ENCODE data around the gene COL11A1.
"Not testable (repeated sequence)": the region's sequence is repeated elsewhere in the genome, so short reads cannot be mapped to it uniquely, and the experiment has no call there.

COL11A1 gene

DNA sequence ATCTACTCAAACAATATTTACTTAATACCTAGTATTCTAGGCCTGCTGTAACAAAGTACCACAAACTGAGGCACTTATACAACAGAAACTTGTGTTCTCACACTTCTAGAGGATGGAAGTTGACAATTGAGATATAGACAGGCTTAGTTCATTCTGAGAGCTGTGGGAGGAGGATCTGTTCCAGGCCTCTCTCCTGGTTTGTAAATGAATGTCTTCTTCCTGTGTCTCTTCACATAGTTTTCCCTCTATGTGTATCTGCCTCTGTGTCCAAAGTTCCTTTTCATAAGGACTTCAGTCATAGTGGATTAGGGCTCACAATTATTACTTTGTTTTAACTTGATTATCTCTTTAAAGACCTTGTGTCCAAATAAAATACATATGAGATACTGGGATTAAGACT, 251.1 kb downstream of the COL11A1 start:
- ATAC-seq (replicated peaks) (no peak), DNase-seq (no peak)
- Mint-ChIP-seq H3K4me3 (no peak overlapping the region), H3K27ac (no peak overlapping the region), H3K36me3 (no peaks in the 10 kb centered on the region), H3K4me1 (no peaks in the 10 kb centered on the region), H3K9me3 (peaks cover 11 to 14% of the 10 kb centered on the region in 2 donors), H3K27me3 (no peaks in the 10 kb centered on the region)

GRCh38 chr1:102853701-102854187, 254.6 kb downstream of the COL11A1 start:
- Mint-ChIP-seq H3K27me3 (no peaks in the 10 kb centered on the region), H3K36me3 (no peaks in the 10 kb centered on the region), H3K9me3 (peaks cover 8 to 10% of the 10 kb centered on the region in 2 donors), H3K4me3 (no peak overlapping the region), H3K27ac (no peak overlapping the region), H3K4me1 (no peaks in the 10 kb centered on the region)
- DNase-seq (no peak), ATAC-seq (replicated peaks) (no peak)

DNA sequence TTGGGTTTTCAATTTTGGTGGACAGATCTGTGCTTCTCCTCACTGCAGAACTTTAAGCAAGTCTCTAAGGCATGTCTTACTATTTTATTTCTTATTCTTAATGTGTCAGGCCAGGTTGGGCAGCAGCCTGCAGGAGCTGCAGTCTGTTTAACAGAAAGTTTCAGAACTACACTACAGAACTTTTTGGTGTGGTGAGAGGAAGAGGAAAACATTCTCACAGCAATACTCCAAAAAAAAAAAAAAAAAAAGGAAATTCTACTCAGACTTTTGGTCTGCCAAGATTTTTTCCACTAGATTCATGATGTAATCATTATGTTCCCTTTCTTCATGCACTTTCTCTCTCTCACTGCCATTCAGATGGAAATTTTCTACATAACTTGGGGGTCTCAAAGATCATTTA, 255.2 kb downstream of the COL11A1 start:
- DNase-seq = no peak
- no peak overlapping the region for H3K27ac Mint-ChIP-seq
- no peaks in the 10 kb centered on the region for H3K27me3 Mint-ChIP-seq
- H3K36me3 Mint-ChIP-seq = no peaks in the 10 kb centered on the region
- no peak for ATAC-seq (replicated peaks)
- no peaks in the 10 kb centered on the region for H3K4me1 Mint-ChIP-seq
- no peak overlapping the region for H3K4me3 Mint-ChIP-seq
- peaks cover 8 to 10% of the 10 kb centered on the region in 2 donors for H3K9me3 Mint-ChIP-seq

GRCh38 chr1:102852613-102853012, 255.7 kb downstream of the COL11A1 start:
- Mint-ChIP-seq H3K36me3 (no peaks in the 10 kb centered on the region), H3K9me3 (peaks cover 8 to 10% of the 10 kb centered on the region in 2 donors), H3K4me3 (no peak overlapping the region), H3K27ac (no peak overlapping the region), H3K4me1 (no peaks in the 10 kb centered on the region), H3K27me3 (no peaks in the 10 kb centered on the region)
- DNase-seq = no peak
- no peak for ATAC-seq (replicated peaks)

GRCh38 chr1:102851616-102852015, 256.7 kb downstream of the COL11A1 start:
- peaks cover 8 to 10% of the 10 kb centered on the region in 2 donors for H3K9me3 Mint-ChIP-seq
- no peak overlapping the region for H3K4me3 Mint-ChIP-seq
- no peak overlapping the region for H3K27ac Mint-ChIP-seq
- H3K27me3 Mint-ChIP-seq = no peaks in the 10 kb centered on the region
- H3K36me3 Mint-ChIP-seq = no peaks in the 10 kb centered on the region
- ATAC-seq (replicated peaks) (no peak), DNase-seq (no peak)
- no peaks in the 10 kb centered on the region for H3K4me1 Mint-ChIP-seq

DNA sequence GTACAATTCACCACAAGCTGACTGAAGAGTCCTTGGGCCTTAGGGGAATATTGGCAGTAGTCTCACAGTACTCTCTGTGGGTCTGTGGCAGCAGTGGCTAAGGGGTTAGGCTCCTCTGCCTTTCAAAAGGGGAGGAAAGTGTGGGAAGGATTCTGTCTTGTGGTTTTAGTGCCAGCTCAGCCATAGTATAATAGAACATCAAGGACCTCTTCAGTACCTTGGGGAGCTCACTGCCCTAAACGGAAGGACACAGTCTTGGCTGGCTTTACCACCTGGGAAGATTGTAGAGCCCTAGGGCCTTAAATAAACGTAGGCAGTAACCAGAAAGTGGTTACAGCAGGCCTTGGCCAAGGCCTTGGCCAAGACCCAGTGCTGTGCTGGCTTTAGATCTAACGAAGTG, 265.7 kb downstream of the COL11A1 start:
- Mint-ChIP-seq H3K27ac (no peak overlapping the region), H3K4me3 (no peak overlapping the region), H3K36me3 (no peaks in the 10 kb centered on the region), H3K9me3 (peaks cover 4 to 8% of the 10 kb centered on the region in 2 donors), H3K27me3 (no peaks in the 10 kb centered on the region), H3K4me1 (no peaks in the 10 kb centered on the region)
- DNase-seq (no peak), ATAC-seq (replicated peaks) (no peak)

DNA sequence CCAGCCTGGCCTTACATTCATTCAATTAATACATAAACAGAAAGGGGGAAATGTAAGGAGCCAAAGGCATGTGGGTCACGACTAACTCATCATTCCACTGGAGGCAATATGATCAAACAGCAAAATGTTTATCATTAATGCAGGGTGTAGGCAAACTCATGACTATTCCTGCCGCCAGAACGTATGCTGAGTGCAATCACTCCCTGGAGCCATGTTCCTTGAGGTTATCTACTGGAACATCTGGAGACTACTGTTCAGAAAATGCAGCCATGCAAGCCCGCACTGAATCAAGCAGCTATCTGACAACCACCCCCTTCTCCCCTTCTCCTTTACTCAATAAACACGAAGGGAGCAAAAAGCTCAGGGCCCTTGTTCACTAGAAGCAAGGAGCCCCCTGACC, 267.6 kb downstream of the COL11A1 start:
- Mint-ChIP-seq H3K4me1 (no peaks in the 10 kb centered on the region), H3K36me3 (no peaks in the 10 kb centered on the region), H3K27ac (no peak overlapping the region), H3K4me3 (no peak overlapping the region), H3K9me3 (peaks cover 6 to 11% of the 10 kb centered on the region in 2 donors), H3K27me3 (no peaks in the 10 kb centered on the region)
- ATAC-seq (replicated peaks) (no peak), DNase-seq (no peak)

DNA sequence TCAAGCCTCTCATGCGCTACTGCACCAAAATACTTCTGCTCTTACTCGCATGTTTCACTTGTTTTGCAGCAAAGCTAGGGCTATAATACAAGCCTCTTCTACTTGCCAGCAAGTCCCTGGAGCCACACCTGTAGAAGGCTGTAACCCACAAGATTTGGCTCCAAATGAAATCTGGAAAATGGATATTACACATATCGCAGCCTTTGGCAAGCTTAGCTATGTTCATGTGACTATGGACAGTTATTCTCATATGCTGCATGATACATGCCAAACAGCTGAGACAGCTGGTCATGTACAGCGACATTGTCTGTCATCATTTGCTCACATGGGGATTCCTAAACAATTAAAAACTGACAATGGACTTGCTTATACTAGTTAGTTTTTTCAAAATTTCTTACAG, 270.3 kb downstream of the COL11A1 start:
- Mint-ChIP-seq H3K4me3 (no peak overlapping the region), H3K4me1 (no peaks in the 10 kb centered on the region), H3K9me3 (peaks cover 6 to 7% of the 10 kb centered on the region in 2 donors), H3K27me3 (no peaks in the 10 kb centered on the region), H3K36me3 (no peaks in the 10 kb centered on the region), H3K27ac (no peak overlapping the region)
- ATAC-seq (replicated peaks) (no peak), DNase-seq (no peak)

DNA sequence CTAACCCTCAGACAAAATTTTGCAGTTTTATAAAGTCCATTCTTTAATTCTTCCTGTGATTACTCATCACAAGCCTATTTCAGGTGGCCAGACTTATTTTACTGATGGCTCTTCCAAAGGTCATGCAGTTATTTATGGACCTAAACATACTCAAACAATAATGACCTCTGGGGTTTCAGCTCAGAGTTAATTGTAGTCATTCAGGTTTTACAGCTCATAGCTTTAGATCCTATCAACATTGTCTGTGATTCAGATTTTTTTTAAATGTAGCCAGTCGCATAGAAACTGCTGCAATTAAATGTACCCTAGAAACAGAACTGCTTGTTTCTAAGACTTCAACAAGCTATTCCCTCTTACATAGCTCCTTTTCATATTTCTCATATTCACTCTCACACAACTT, 270.8 kb downstream of the COL11A1 start:
- DNase-seq = no peak
- no peak overlapping the region for H3K27ac Mint-ChIP-seq
- no peak for ATAC-seq (replicated peaks)
- no peaks in the 10 kb centered on the region for H3K36me3 Mint-ChIP-seq
- H3K4me1 Mint-ChIP-seq = no peaks in the 10 kb centered on the region
- no peaks in the 10 kb centered on the region for H3K27me3 Mint-ChIP-seq
- no peak overlapping the region for H3K4me3 Mint-ChIP-seq
- H3K9me3 Mint-ChIP-seq = peaks cover 7% of the 10 kb centered on the region in 2 donors

- DNase-seq (no peak), ATAC-seq (replicated peaks) (no peak)
- Mint-ChIP-seq H3K27me3 (no peaks in the 10 kb centered on the region), H3K4me1 (no peaks in the 10 kb centered on the region), H3K4me3 (no peak overlapping the region), H3K27ac (no peak overlapping the region), H3K36me3 (no peaks in the 10 kb centered on the region), H3K9me3 (peaks cover 7% of the 10 kb centered on the region in 2 donors)
These were observed 271.3 kb downstream of the COL11A1 start for GRCh38 chr1:102836991-102837390.

DNA sequence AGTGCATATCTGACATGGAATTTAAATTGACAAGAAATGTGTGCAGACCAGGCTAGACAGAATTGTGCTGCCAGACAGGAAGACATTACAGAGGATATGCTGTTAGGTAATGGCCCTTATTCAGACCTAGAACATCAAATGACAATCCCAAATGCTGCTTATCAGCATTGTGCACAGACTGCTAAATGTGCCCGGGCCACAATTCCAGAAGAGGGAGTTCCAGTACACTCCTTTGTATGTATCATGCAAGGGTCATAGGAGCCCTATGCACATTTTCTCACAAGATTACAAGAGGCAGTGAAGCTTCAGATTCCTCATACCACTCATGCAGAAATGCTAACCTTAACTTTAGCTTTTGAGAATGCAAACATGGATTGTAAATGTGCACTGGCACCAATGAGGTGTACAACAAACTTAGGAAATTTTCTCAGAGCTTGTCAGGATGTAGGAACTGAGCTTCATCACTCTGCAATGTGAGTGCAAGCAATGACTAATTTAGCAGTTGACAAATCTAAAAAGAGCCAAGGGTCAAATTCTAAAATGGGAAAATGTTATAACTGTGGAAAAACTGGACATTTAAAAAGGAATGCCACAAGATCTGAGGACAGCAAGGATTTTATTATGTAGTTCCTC, 273.5 kb downstream of the COL11A1 start:
- Mint-ChIP-seq H3K4me3 (no peak overlapping the region), H3K9me3 (peaks cover 10 to 11% of the 10 kb centered on the region in 2 donors), H3K4me1 (no peaks in the 10 kb centered on the region), H3K27me3 (no peaks in the 10 kb centered on the region), H3K27ac (no peak overlapping the region), H3K36me3 (no peaks in the 10 kb centered on the region)
- DNase-seq = no peak
- ATAC-seq (replicated peaks) = no peak

DNA sequence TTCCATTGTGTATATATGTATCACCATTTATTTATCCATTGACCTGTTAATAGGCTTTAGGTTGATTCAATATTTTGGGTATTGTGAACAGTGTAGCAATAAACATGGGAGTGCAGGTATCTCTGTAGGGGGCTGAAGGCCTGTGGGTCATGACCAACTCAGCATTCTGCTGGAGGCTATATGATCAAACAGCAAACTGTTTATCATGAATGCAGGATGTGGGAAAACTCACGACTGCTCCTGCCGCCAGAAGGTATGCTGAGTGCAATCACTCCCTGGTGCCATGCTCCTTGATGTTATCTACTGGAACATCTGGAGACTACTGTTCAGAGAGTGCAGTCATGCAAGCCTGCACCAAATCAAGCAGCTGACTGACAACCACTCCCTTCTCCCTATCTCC, 275.2 kb downstream of the COL11A1 start:
- no peaks in the 10 kb centered on the region for H3K4me1 Mint-ChIP-seq
- no peak for ATAC-seq (replicated peaks)
- DNase-seq = no peak
- no peak overlapping the region for H3K4me3 Mint-ChIP-seq
- H3K27ac Mint-ChIP-seq = no peak overlapping the region
- H3K9me3 Mint-ChIP-seq = peaks cover 10 to 19% of the 10 kb centered on the region in 2 donors
- no peaks in the 10 kb centered on the region for H3K36me3 Mint-ChIP-seq
- no peaks in the 10 kb centered on the region for H3K27me3 Mint-ChIP-seq

DNA sequence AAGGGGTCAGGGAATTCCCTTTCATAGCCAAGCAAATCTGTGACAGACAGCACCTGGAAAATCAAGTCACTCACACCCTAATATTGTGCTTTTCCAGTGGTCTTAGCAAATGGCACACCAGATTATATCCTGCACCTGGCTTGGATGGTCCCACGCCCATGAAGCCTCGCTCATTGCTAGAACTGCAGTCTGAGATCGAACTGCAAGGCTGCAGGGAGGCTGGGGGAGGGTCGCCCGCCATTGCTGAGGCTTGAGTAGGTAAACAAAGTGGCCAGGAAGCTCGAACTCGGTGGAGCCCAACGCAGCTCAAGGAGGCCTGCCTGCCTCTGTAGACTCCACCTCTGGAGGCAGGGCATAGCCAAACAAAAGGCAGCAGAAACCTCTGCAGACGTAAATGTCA, 281.6 kb downstream of the COL11A1 start:
- ATAC-seq (replicated peaks); H3K27me3 Mint-ChIP-seq; DNase-seq; H3K27ac Mint-ChIP-seq; H3K36me3 Mint-ChIP-seq; H3K4me3 Mint-ChIP-seq; H3K4me1 Mint-ChIP-seq: not testable (repeated sequence)
- peaks cover 6 to 23% of the 10 kb centered on the region in 2 donors for H3K9me3 Mint-ChIP-seq
